GM15510 (cell line): ENCODE results near the gene SLC17A5.

Source experiments
- POLR2A ChIP-seq: IDR thresholded peaks from 3 replicates; pipeline ENCODE4 v1.6.1; 2011; ENCODE audit warnings: borderline replicate concordance; ENCODE audit not compliant: insufficient read length; ENCODE audit errors: extremely low read depth

Gene SLC17A5

GRCh38 chr6:73604461-73604860 lies 49.3 kb downstream of the SLC17A5 start:
- TF ChIP-seq POLR2A: no peak

- TF ChIP-seq POLR2A: no peak
These were observed 49.8 kb downstream of the SLC17A5 start for GRCh38 chr6:73604020-73604419.

- TF ChIP-seq POLR2A: no peak
These were observed 67.3 kb downstream of the SLC17A5 start for GRCh38 chr6:73586416-73586974.

GRCh38 chr6:73585566-73586415 lies 68.0 kb downstream of the SLC17A5 start:
- peak; percentile 25 for TF ChIP-seq POLR2A

GRCh38 chr6:73581293-73581692 lies 72.5 kb downstream of the SLC17A5 start:
- TF ChIP-seq POLR2A: no peak

GRCh38 chr6:73580247-73581149 lies 73.3 kb downstream of the SLC17A5 start:
- TF ChIP-seq POLR2A: peak; percentile 47

- TF ChIP-seq POLR2A: no peak
These were observed 73.9 kb downstream of the SLC17A5 start for GRCh38 chr6:73579851-73580246.

- TF ChIP-seq POLR2A: no peak
These were observed 74.4 kb downstream of the SLC17A5 start for GRCh38 chr6:73579389-73579788.

GRCh38 chr6:73577676-73578075 lies 76.1 kb downstream of the SLC17A5 start:
- no peak for TF ChIP-seq POLR2A

- no peak for TF ChIP-seq POLR2A
These were observed 84.7 kb downstream of the SLC17A5 start for GRCh38 chr6:73569121-73569520.

- TF ChIP-seq POLR2A: no peak
These were observed 86.7 kb downstream of the SLC17A5 start for GRCh38 chr6:73566954-73567591.

GRCh38 chr6:73565767-73566485 lies 87.9 kb downstream of the SLC17A5 start:
- TF ChIP-seq POLR2A: no peak

- TF ChIP-seq POLR2A: no peak
These were observed 89.0 kb downstream of the SLC17A5 start for GRCh38 chr6:73564578-73565345.
